Prostate gland (tissue), 2 donors: ENCODE measurements around the gene ALDH1B1.

Experiments
- CTCF ChIP-seq, 4 experiments: fragments of 200-600 bp in 2 of 4; fragments of 450-650 bp in 2 of 4; sonication (generic) in 2 of 4; IDR thresholded peaks; 1 replicate in 3 of 4; 2 replicates in 1 of 4; pipeline ENCODE4 v1.5.1; 2016 to 2019; ENCODE audit warnings: antibody characterized with exemption in 4 of 4, mild to moderate bottlenecking in 2 of 4, moderate library complexity in 2 of 4
- POLR2A ChIP-seq: fragments of 450-650 bp; IDR thresholded peaks from one replicate; pipeline ENCODE4 v1.6.1; 2016; ENCODE audit warnings: antibody characterized with exemption, mild to moderate bottlenecking
- POLR2AphosphoS5 ChIP-seq: sonication (generic); formaldehyde crosslinking; IDR thresholded peaks from one replicate; pipeline ENCODE4 v1.6.1; 2017; ENCODE audit warnings: antibody characterized with exemption

- TF ChIP-seq POLR2A, result no peak
- no peak for TF ChIP-seq CTCF (IDR thresholded peaks at IDR 0.05)
- no peak for TF ChIP-seq POLR2AphosphoS5
These were observed 10.4 kb upstream of the ALDH1B1 start for GRCh38 chr9:38382141-38382540.
